LNCaP clone FGC (cell line): ENCODE data around the gene RGS3.
"Not testable (repeated sequence)": the region's sequence is repeated elsewhere in the genome, so short reads cannot be mapped to it uniquely, and the experiment has no call there.

Experiments
- DNase-seq: peaks from one replicate; pipeline ENCODE4 v3.0.0-alpha.2; 2011; ENCODE audit warnings: low read depth
- H3K4me3 ChIP-seq: 2 replicates; pipeline ENCODE4 v1.5.1; 2011; ENCODE audit warnings: mild to moderate bottlenecking, low read depth, low read length, control low read depth
- CTCF ChIP-seq: IDR thresholded peaks from 2 replicates; pipeline ENCODE4 v1.5.1; 2012; ENCODE audit warnings: mild to moderate bottlenecking; ENCODE audit not compliant: control insufficient read depth, insufficient read depth; ENCODE audit errors: extremely low read depth

Gene RGS3

GRCh38 chr9:113484258-113484730, 20.8 kb downstream of the RGS3 start:
- TF ChIP-seq CTCF = no peak
- DNase-seq = peak; percentile 57
- H3K4me3 ChIP-seq = no peak overlapping the region

GRCh38 chr9:113485761-113486115, 22.2 kb downstream of the RGS3 start:
- no peak overlapping the region for H3K4me3 ChIP-seq
- no peak for DNase-seq
- no peak for TF ChIP-seq CTCF

GRCh38 chr9:113486327-113486726, 22.8 kb downstream of the RGS3 start:
- no peak for DNase-seq
- no peak for TF ChIP-seq CTCF
- H3K4me3 ChIP-seq = no peak overlapping the region

GRCh38 chr9:113488071-113488470, 24.5 kb downstream of the RGS3 start:
- H3K4me3 ChIP-seq = no peak overlapping the region
- DNase-seq = no peak
- no peak for TF ChIP-seq CTCF

GRCh38 chr9:113488490-113488889, 25.0 kb downstream of the RGS3 start:
- no peak for TF ChIP-seq CTCF
- DNase-seq = no peak
- H3K4me3 ChIP-seq = no peak overlapping the region

GRCh38 chr9:113491147-113491546, 27.6 kb downstream of the RGS3 start:
- not testable (repeated sequence) for DNase-seq

GRCh38 chr9:113492343-113493202, 29.0 kb downstream of the RGS3 start:
- DNase-seq = no peak
- no peak overlapping the region for H3K4me3 ChIP-seq
- no peak for TF ChIP-seq CTCF

More at GRCh38 chr9:113491147-113491546, 27.6 kb downstream of the RGS3 start:
- not testable (repeated sequence) for H3K4me3 ChIP-seq
